NCI-H524 treated with DMSO at 0.1 percent for 48 hours (cell line): ENCODE data around the gene SPRED1.
A peak's percentile ranks its signal among the peaks of the same experiment; 100 is the strongest.

Experiments used
- DNase-seq: peaks from one replicate; lab custom pipeline; 2025; lab: John Stamatoyannopoulos, UW

The SPRED1 gene

DNA sequence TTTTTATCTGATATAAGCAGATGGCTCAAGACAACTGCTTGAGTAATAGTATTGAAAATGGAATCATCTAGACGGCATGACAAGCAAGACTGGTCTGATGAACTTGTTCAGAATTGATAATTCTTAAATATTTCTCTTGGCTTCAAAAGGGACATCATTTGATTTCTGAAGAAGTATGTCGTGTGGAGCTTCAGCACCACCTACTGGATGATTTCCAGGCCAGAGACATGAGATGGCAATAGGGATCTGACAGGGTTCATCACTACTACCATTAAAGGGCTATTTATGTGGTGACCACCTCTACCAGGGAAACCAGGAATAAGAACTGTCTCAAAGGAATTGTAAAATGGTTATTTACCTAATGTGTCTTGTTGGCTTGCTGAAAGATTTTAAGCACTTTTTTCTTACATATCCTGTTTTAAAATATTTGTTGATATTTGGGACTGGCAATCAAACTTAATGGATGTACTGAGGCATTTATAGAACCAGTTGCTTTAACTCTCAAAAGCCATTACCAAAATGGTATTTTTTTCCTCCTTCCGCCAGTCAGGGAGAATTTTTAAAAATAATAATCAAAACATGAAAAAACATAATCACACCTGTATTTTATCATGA lies 101.8 kb downstream of the SPRED1 start:
- DNase-seq: peak; percentile 1

DNA sequence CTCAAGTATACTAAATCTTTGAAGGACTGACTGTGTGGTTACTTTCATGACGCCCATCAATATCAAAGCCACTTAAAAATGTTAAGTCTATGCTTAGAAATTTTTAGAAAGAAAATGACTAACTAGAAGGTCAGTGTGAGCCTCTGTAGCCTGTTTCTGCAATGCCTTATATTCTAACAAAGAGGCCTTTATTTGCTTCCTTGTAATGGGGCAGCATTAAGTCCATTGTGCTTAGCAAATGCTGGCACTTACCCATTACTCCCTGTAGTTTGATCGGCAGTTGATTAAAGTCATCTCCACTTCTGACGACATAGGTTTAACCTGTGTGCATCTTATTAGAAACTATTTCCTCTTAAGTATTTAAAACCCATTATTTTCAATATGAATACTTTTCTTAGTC lies 109.7 kb downstream of the SPRED1 start:
- no peak for DNase-seq

DNA sequence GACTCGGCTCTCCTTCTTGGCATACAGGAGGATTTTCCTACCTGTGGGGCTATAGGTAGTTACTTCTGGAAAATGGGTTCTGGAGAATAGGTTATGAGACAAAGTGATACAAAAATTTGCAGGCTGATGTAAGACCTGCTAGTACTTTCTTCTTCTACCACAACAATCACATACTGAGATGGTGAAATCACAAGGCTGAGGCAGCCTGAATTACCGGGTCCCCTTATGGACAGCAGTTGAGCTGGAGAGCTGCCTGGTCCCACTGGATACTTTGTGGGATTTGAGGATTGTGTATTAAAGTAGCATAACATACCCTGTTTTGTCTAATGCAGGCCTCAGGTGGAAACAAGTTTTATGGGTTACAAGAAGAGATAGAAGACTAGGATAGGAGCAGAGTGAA lies 114.8 kb downstream of the SPRED1 start:
- no peak for DNase-seq

DNA sequence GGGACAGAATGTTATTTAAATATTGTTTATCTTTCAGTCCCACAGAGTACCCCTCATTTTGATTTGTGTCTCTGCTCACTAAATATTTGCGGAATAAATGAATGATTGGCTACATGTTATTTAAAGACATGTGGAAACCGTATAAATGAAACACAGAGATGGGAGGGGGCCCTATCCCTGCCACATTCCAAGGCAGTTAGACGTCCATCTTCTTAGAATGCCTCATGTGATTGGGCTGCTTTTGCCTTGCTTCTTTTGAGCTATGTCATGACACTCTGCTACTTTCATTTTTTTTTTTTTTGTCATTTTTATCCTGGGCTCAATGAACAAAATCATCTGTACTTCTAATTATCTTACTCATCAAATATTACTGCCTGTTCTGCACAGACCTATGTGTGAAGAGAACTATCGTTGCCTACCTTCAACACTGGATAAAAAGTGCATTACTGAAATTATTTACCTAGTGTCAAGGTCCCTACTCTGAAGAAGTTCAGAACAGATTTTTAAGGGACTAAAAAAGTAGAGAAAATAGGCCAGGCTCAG lies 117.4 kb downstream of the SPRED1 start:
- no peak for DNase-seq

DNA sequence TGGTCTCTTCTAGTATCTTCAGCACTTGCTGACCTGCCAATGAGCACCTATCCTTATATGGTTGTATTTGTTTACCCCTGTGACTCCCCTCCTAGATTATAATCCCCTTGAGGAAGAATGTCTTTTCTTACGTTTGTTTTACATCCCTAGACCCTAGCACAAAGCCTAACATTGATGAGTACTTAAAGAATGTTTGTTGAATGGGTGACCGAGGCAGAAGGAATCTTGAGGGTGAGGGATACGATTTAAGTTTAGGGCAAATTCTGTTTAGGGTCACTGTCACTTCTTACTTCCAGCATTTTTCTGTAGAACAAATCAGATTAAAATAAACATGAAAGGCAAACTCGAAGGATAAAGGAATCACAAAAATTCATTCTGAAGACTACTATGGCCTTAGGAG lies 120.4 kb downstream of the SPRED1 start:
- DNase-seq: no peak

DNA sequence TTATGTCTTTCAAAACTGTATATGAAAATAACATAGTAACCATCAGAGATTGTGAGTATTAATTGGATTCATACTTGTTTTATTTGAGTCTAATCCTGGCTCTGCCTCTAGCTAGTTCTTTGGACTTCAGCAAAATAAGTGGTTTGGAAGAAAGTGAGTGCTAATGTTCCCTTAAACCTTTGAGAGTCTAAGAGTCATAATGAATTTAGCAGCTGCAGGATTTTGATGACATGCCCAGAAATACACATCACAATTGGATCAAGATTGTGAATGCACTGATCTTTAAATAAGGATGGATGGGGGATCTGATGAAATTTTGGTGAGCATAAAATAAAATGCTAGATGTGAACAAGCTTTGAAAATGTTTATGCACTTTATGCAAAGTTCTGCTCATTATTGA lies 121.4 kb downstream of the SPRED1 start:
- DNase-seq: no peak

DNA sequence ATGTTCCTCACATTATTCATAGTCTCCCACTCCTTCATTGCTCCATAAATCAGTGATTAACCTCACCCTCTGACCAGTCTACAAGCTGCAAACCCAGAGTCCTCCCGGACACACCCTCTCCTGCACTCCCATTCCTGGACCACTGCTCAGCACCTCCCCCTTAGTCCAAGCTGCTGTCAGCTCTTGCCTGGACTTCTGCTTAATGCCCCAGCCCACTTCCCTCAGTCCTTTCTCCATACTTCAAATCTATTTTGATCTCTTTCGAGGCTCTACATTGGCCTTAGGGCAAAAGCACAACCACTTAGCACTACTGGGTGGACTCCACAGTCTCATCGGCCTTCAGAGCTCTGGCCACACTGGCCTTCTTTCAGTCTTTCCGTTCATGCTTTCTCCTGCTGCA lies 121.9 kb downstream of the SPRED1 start:
- no peak for DNase-seq

DNA sequence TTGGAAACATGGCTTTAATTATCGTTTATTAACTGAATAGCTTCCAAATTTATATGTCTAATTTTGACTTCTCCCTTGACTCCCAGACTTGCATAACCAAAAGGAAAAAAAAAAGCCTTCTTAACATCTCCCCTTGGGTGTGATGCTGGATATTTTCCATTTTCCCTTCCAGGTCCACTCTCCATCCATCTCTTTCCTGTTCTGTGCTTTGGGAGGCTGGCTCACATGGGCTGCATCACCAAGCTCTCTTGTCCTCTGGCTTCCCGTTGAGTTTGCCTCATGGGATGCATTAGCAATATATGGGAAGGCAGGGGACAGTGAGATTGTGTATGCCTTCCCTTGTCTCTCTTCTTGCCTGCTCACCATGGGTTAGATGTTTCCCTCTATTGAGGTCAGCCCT lies 123.4 kb downstream of the SPRED1 start:
- no peak for DNase-seq

DNA sequence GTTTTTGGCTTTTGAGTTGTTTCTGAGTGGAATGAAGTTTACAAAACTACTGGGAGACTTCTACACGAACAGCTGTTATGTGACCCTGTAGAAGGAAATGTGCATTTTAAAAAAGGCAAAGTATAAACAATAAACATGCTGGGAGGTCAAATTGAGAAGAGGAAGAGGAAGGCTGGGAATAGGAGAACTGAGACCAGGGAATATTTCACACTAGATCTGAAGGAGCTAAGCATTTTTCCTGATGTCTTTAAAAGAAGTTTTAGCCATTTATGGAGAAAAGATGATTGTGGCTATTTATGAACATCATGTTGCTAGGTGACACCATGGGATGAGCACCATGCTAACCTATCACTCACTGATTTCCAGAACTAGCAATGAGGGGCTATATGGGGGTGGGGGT lies 125.0 kb downstream of the SPRED1 start:
- no peak for DNase-seq

DNA sequence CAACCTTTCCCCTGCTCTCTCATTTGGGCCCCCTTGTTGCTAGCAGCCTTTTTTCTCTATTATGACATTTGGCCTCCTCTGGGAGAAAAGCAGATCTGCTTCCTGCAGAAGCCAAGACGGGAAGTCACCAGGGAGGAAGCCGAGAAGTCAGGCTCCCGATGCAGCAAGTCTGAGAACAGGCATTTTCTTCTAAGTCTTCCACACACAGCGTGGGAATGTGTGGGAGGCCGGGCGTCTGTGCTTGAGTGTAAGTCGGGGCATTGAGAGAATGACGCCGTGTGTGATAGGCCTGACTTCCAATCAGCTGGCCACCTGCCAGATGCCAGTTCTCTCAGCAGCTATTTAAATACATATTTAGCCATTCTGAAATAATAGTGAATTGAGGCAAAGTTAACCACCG lies 125.5 kb downstream of the SPRED1 start:
- no peak for DNase-seq

DNA sequence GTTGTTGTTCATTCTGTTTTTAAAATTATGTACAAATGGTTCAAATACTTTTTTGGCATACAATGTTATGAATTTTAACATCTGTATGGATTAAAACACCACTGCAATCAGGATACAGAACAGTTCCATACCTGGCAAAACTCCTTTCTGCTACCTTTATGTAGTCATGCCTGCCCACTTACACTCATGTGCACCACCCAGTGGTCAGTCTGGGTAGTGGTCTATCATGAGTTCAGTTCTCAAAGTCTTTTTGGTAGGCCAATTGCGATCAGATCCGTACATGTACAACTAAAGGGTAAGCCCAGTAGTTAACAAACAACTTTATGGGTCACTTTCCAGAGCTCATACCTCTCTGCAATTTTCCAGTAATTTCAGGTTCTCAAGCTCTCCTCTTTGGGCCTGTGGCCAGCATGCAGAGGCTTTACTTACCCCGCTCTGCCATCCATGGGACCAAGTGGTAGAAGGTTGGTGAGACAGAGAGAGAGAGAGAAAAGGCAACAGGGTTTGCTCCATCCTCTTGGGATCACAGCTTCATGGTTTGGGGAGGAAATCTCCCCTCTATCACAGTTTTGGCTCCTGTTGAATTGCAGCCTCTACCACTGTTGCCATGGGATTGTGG lies 137.4 kb downstream of the SPRED1 start:
- DNase-seq: no peak

DNA sequence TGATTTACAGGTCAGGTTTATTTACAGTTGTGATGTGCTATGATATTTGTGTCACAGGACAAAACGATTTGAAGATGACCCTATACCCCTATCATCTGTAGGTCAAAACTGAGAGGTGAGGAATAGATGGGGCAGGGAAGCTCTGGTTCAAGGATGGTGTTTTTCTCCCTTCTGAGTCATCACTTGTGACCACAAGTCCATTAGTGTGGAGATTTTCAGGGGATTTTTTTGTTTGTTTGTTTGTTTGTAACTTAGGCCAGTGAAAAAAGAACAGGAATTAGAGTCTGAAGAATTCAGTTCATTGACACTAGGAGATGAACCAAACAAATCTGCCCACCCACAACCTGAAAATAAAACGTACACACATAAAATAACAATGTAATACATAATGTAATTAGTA lies 138.6 kb downstream of the SPRED1 start:
- DNase-seq: no peak

DNA sequence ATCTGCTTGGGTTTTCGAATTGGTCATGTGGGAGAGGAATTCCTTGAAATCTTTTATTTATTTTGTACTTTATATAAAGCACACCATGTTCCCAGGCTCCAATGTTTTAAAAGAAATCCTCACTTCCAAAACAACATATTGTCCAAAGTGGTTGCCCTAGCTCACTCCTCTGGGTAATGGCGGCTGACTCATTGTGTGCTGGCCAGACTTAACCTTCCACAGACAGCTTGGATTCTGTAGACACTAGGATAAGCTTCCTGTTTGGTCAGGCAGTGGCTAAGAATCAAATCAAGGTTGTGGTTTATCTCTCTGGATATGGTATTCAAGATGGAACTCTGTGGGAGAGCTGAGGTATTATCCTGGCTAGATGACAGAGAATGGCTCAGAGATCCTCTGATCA lies 145.5 kb downstream of the SPRED1 start:
- no peak for DNase-seq

DNA sequence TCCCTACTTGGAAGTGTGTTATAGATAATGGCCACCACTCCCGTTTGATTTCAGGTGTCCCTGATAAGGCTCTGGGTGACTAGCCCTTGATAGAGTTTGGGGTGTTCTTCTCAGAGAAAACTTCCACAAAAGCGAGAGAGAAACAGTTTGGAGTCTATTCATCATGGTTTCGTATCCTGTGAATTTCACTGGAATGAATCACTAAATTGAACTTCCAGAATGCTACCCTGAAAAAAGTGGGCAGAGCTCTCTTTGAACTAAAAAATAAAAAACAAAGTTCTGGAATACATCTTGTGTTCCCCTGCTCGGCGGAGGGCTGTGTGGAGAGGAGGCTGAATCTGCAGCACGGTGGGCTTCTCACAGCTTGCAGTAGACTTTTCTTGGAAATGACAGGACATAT lies 148.5 kb downstream of the SPRED1 start:
- no peak for DNase-seq

DNA sequence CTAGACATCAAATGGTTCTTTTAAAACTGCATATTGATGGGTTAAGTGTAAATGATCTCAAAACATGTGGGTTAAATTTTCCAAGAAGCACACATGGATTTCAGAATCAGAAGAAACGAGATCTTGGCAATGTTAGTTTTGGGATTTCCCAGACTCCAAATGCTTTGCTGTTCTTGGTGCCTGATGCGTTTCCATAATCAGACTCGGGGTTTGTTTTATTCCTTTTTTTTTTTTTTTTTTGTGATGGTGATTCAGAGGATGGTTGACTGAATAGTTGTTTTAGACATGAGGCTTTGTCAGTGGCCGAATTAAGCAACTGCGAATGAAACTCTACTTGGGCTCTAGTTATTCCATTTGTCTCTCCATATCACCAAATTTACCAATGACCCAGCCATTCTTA lies 149.1 kb downstream of the SPRED1 start:
- no peak for DNase-seq

DNA sequence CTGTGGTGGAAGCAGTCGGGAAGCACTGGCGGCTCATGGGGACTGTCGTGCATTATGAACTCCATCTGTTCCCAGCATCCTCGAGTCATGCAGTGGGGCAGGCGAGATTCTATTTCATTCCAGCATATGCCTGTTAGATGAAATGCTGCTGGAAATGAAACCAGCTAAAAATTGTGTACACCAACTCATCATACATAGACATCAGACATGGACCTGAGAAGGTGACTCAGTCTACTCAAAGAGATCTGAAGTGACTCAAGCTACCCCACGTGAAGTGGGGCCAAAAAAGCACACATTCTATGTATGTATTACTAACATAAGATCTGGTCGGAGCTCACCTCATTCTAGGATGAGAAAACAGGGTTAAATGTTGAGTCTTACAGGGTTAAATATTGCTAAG lies 153.8 kb downstream of the SPRED1 start:
- no peak for DNase-seq
